Measurements from ENCODE around the gene RBM45.
"Not testable (repeated sequence)": the region's sequence is repeated elsewhere in the genome, so short reads cannot be mapped to it uniquely, and the experiment has no call there.

Gene RBM45, protein sequence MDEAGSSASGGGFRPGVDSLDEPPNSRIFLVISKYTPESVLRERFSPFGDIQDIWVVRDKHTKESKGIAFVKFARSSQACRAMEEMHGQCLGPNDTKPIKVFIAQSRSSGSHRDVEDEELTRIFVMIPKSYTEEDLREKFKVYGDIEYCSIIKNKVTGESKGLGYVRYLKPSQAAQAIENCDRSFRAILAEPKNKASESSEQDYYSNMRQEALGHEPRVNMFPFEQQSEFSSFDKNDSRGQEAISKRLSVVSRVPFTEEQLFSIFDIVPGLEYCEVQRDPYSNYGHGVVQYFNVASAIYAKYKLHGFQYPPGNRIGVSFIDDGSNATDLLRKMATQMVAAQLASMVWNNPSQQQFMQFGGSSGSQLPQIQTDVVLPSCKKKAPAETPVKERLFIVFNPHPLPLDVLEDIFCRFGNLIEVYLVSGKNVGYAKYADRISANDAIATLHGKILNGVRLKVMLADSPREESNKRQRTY

DNA sequence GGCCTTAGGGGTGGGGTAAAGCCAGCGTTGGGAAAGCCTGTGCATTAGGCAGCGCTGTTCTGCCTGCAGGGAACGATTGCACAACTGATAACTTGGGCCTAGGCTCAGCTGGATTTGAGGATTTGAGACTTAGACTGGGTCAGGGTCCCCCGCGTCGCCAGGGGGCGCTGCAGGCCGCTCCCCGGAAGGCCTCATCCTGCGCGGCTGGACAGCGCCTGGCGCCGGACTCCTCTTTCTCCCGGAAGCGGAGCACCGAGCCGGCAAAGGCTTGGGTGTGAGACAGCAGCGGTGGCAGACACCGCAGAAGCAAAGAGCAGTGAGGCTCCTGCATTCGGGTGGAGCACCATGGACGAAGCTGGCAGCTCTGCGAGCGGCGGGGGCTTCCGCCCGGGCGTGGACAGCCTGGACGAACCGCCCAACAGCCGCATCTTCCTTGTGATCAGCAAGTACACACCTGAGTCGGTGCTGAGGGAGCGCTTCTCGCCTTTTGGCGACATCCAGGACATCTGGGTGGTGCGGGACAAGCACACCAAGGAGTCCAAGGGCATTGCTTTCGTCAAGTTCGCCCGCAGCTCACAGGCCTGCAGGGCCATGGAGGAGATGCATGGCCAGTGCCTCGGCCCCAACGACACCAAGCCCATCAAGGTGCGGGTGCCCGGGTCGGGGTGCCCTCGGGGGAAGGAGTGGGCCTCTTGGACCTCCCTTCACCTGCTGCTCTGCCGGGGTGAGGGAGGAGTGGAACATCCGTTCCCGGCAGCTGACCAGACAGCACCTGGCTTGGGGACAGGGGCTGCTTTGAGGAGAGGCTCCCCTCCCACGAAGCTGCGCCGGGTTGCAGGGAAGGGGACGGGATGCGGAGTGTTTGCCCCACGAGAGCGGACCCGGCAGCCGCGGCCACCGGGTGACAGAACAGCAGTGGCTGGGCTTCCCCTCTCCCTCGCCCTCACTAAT, at the start of gene RBM45:
TSS of gene RBM45 (plus strand) at position 236 of the 951 bp plus-strand sequence. CDS start at position 346, 110 bp downstream.
- peak; percentile 86 for DNase-seq

DNA sequence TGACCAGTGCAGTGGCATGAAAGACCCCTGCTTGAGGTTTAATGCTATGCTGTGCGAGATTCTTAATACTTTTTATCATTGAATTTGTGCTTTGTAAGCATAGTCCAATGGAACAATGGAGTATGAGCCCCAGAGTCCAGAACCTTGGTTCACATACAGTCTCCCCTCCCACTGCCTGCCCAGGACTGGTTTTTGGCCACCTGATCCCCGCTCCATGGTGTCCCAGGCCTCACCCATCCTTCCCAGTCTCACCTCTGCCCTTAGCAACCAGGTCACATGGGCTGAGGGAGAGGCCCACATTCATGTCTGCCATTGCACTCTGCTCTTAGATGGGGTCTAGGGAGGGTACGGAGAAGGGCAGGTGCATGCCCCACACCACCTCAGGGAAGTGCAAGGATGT, 45.9 kb upstream of the RBM45 start:
- no peak for DNase-seq

DNA sequence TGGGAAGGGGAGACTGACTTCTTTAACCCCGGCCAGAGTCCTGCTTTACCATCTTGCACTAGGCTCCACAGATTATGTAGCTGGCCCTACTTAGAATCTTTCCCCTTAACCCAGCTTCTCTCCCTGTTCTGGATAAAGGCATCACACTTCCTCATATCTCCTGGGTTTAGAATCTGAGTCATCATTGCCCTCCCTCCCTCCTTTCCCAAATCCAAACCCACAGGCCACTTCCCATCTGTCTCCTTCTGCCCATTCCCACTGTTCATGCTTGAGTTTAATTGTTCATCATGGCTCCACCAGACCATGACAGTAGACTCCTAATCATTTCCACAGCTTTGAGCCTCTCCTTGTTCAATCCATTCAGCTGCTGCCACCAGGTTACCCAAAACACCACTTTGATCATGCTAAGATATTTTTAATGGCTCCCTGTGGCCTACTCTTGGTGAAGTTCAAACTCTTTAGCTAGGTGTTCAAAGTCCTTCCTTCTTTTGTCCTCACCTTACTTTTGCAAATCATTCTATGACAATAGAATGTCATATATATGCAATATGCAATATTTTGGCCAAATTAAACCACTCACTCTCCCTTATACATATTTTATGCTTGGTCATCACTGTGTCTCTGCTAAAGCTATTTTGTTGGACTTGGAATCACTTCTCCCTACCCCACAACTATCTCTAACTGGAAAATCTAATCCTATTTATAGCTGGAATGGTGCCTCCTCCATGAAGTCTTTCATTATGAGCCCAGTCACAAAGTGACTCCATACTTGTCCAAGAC, 45.2 kb upstream of the RBM45 start:
- no peak for DNase-seq

DNA sequence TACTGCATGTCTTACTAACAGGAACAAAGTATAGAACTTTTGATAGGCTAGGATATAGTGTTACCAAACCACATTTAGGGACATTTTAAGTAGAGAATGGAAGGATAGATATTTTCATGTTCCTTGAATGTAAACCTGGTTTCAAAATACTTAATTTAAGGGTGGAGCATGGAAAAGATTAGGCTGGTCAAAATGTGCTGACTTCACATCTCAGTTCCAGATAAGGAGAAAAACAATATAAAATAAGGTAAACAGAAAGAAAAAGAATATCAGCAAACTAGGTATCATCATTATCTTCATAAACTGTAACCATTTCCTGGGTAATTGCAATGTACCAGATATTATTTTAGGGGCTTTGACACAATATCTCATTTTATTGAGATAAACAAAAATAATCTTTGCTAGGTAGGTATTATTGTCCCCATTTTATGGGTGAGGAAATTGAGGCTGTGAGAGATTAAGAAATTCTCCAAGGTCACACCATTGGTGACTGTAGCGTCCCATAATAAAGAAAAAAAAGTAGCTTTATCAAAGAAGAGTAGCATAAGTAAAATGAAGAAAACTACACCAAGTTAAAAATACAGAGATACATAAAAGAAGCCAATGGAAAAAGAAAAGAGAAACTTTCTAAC, 43.3 kb upstream of the RBM45 start:
- no peak for DNase-seq

DNA sequence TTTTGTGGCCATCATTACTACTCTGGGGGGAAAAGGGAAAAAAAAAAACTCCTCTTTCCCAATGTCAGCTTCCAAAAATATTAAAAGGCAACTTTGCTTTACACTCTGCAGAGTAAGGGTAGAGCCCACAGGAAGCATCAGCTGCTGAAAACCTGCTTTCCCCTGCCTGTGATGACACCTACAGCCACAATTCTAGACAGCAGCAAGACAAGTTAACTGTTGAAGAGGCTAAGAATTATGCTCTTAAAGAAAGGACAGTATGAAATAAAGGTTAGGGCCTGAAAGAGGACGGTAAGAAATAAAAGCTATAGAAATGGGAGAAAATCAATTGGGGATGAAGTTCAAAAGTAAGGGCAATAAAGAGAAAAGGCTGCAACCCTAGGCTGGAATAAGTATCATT, 42.7 kb upstream of the RBM45 start:
- DNase-seq = no peak

DNA sequence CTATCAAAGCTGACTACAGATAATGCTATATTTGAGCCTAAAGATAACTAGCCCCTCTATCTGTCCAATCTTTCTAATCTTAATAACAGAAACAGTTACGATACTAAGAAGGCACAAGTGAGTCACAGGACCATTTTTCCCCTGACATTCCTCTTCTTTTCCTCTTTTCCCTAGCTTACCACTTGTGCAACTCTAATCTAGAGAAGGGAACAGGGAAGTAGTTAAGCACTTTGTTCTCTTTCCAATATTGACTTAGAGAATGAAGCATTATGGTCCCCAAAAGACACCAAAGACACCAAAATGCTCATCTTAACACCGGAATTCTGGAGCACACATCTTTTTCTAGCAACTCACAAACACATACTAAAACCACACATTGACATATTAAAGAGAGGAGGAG, 41.4 kb upstream of the RBM45 start:
- no peak for DNase-seq

DNA sequence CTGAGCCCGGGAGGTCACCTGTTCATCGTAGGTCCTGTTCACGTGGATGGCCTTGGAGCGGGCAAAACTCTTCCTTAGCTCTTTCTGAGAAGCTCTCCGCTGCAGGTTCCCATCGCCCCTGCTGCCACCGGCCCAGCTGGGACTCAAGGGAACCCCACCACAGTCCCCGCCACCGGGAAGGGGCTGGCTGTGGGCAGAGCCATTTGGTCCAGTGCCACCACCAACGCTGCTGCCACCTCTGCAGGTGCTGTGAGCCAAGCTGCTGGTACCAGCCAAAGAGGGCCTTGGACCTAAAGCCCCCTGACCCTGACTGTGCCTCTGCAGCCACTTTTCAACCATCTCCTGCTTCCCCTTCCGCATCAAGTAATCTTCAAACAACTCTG, 40.2 kb upstream of the RBM45 start:
- DNase-seq = no peak

DNA sequence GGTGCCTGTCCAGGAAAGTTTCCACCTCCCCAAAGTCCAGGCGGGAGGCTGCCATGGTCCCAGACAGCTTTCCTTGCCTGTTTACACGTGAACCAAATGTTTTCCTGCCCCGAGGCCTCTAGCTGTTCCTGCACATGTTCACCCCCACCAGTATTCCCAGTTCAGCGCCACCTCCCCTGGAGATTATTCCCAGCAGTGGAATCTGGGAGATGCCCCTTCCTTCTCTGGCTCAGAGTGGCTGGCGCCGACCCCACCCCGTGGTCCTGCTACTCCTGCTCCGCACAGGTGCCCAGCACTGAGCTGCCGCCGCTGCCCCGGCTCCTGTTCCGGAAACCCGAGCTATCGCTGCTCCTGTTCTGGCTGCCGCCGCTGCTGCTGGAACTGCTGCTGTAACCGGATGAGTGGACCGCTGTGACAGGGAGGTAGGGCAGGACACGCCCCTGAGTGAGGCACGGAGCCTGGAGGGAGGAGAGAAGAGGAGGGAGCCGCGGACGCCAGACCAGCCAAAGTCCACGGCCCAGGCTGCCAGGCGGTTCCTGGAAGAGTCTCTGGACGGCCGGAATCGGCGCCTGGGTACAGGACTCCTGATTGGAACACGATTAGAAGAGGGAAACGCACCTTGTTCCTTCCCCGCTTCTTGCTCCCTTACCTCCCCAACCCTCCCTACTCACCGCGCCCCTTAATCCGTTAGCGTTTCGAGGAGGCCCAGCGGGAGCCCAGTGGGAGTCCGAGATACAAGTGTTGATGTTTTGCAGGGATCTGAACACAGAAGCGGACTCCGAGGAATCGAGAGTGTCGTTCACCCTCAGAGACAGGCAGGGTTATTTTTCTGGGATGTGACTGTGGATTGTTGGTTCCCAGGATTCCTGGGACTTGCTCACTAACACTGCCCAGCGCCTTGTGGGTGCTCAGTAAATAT, 39.6 kb upstream of the RBM45 start, which contains the start of gene PDE11A:
TSS of gene PDE11A (minus strand) at position 395 of the 919 bp plus-strand sequence. CDS start at position 55, 340 bp downstream.
- peak; percentile 3 for DNase-seq

DNA sequence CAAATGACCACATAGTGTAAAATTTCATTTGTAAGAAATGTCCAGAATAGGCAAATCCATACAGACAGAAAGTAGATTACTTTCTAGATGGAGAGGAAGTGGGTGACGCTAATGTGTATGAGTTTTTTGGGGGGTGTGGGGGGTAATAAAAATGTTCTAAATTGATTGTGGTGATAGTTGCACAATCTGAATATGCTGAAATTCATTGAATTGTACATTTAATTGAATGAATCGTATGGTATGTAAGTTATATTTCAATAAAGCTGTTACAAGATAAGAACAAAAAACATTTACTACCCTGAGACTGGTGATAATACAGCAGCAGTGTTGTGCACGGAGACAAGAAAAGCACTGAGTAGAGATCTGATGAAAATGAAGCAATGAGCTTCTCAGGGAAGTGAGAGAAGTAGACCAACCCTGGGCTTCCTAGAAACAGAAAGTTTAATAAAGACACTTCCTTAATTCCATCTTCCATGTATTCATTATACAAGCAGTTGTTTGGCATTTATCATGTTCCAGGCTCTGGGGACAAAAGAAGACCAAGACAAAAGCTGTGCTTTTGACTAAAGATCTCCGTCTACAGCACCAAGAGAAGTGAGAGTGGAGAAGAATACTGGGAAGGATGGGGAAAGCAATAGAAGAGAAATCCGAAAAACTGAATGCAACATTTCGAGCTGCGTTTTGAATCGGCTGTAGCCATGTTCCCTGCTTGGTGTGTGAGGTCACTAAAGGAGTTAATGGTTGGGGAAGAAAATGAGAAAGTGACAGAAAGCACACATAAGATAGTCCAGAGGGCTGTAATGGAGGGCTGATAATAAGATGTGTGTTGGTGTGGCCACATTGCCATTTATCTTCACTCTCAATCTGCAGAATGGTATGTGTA, 37.9 kb upstream of the RBM45 start:
- no peak for DNase-seq

DNA sequence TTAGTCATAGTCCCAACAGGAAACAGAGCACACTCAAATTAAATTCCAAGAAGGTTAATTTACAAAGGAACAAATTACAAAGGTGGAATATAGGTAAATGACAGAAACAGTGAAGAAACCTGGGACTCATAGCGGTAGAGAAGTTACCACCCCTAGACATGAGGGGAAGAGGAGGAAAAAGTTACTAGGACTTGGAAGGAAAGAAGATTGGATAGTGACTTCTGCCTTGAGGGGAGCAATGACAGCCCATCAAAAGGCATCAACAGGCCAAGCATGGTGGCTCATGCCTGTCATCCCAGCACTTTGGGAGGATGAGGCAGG, 37.3 kb upstream of the RBM45 start:
- no peak for DNase-seq

DNA sequence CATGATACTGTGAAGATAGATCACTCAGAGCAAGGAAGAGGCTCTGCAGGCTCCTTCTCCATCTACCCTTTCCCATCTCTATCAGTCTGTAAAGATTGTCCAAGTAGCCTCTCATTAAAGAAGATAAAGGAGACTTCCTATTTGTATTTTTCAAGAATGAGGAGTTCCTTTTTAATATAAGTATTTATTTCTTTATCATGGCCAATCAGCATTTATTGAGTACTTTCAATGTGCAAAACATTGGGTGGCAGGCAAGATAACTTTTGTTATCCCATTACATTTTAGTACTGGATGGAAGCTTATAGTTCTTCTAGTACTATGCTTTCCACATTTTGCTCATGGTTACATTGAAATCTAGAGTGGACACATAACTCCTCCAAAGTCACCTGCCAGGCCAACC, 36.1 kb upstream of the RBM45 start:
- no peak for DNase-seq

DNA sequence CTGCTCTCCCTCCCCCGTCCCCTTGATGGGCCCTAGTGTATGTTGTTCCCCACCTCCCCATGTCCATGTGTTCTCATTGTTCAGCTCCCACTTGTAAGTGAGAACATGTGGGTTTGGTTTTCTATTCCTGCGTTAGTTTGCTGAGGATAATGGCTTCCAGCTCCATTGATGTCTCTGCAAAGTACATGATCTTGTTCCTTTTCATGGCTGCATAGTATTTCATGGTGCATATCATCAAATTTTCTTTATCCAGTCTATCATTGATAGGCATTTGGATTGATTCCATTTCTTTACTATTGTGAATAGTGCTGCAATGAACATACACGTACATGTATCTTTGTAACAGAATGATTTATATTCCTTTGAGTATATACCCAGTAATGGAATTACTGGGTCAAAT, 33.0 kb upstream of the RBM45 start:
- DNase-seq = not testable (repeated sequence)

DNA sequence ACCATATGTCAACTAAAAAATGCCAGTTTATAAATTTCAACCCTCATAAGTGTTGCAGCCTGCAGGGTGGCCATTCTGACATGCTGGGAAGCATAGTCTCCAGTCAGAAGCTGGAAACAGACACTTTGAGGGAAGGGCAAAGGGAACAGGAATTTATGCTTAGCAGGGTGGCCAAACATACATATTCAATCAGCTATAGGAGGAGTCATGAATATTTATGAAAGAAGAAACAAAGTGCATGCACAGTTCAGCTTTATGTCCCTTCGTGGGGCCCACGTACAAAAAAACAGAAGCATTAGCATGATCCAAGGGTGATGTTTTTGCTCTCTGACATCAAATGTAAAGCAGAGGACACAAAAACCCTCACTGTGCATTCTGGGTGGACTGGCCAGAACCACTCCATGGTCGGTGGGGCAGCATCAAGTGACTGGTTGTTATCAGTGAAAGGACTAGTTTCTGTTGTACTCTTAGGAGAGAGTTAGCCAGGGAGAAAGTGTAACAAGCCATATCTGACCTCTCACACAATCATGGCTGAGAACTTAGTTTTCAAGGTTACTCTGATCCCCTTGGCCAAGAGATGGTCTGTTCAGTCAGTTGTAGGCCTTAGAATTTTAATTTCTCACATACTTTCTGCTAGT, 29.7 kb upstream of the RBM45 start:
- no peak for DNase-seq

DNA sequence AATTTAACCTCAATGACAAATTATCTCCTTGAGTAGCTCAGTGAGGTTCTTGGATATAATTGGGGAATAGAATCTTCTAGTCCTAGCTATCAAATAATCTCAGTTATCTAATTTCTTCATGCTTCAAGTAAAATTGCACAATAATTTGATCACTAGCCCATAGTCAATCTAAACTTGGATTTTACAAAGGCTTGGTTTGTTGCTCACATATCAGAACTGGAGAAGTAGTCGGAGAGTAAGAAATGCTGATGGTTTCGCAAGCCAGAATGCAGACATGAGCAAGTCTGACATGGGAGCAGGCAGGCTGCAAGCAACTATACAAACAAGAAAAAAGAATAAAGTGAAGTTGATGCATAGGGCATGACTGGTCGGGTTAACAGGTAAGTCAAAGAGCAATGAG, 28.0 kb upstream of the RBM45 start:
- DNase-seq = no peak

DNA sequence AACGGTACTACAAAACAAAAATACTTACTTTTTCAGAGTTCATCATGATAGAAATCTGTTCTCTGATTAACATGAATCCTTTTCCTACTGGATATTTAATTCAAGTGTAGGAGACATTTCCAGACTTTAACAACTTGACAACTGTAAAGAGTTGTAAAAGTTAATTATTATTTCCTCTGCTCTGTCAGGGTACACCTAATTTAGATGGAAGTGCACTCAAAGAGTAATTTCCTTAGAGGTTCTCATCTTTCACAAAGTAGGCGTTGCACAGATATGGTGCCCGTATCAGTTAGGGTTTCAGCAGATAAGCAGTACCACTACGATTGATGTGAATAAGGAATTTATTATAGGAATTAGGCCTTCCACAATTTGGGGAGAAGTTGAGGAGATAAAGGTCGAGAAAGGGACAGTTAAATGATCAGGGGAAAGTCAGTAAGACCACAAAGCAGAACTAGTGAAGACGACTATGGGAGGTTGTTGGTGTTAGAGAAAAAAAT, 23.4 kb upstream of the RBM45 start:
- DNase-seq = no peak

DNA sequence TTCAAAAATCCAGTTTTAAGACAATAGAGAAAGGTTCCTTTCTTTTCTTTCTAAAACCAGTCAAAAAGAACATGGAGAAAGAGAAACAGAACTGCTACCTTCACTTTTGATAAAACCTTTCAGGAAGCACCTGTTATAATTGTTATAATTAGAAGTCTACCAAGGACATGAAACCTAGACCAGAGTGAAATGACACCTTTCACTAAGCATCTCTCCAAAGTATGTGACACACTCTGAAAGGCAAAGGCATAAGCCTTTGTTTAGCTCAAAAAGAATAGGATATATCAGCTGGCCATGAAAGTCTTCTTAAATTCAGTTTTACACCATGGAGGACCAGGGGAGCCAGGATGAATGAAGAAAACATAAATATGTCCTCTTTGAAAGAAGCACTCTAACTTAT, 18.8 kb upstream of the RBM45 start:
- no peak for DNase-seq

DNA sequence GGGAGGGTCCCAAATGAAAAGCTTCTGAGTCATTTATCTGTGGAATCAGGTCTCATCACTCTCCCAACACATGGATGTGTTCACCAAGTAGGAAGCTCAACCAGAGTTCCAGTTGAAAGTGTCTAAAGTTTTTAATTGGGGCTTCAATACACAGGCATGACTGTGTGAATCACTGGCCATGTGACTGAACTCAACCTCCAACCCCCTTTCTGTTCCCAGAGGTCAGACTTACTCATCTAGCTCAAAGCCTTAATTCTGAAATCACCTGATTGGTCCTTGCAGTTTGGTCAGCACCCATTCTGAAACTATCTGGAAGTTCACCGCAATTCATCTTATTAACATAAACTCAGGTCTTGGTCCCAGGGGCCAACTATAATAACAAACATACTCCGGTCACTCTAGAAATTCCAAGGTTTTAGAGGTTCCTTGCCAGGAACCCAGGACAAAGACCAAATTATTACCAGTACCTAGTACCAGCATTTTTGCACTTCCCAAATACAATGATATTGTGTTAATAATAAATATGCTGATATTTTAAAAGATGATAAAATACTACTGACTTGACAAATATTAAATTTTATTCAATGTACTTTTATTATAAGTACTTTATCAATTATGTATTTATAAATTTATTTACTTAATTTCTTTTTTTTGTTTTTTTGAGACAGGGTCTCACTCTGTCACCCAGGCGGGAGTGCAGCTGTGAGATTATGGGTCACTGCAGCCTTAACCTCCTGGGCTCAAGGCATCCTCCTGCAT, 10.7 kb upstream of the RBM45 start:
- no peak for DNase-seq

DNA sequence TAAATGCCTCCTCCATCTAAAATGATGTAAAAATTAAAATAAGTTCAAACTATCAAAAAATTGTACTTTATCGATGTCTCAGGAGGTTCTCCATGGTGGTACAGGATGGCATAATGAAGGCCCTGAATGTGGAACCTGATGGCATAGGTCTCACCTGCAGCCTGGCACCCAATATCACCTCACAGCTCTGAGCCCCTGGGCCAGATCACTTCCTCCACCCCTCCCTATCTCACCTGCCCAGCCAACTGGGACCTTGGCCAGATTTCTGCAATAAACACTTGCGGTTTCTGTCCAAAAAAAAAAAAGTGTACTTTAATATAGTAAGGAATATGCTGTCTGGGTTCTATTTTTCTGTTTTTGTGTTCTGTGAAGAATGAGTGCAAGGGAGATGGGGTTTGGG, 6.7 kb upstream of the RBM45 start:
- no peak for DNase-seq

DNA sequence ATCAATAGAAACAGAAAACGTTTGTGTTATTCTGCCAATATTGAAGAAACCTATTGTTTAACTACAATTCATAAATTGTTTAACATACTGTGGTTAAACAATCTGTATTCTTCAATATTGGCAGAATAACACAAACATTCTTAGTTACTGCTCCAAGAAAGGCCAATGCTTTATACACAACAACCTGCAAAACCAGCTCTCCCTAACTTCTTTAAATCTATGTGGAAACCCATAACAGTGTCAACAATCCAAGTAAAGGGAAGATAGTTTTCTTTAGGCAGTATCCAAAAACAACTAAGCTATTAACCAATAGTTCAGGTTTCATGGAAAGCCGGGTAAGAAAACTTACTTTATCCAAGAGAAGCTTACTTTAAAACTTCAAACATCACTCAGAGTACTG, 6.2 kb upstream of the RBM45 start:
- DNase-seq = no peak

All from CD4-positive, alpha-beta T cell treated with Interleukin-10 for 1 hour (primary cell).